GM19099 (cell line): ENCODE measurements around the gene ZMYND8.

ENCODE experiments used
- POLR2A ChIP-seq: IDR thresholded peaks from 3 replicates; pipeline ENCODE4 v1.6.1; 2011; ENCODE audit warnings: low read depth; ENCODE audit not compliant: insufficient read length; ENCODE audit errors: extremely low read depth

The ZMYND8 gene

DNA sequence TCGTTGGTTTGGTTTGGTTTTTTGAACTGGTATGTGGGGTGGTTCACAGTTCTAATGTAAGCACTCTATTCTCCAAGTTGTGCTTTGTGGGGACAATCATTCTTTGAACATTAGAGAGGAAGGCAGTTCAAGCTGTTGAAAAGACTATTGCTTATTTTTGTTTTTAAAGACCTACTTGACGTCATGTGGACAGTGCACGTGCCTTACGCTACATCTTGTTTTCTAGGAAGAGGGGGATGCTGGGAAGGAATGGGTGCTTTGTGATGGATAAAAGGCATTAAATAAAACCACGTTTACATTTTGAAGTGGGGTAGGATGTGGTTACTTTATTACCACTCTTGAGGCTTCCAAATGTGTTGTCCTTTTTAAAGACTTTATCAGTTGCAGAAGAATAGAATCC, 168.0 kb downstream of the ZMYND8 start:
- no peak for TF ChIP-seq POLR2A

DNA sequence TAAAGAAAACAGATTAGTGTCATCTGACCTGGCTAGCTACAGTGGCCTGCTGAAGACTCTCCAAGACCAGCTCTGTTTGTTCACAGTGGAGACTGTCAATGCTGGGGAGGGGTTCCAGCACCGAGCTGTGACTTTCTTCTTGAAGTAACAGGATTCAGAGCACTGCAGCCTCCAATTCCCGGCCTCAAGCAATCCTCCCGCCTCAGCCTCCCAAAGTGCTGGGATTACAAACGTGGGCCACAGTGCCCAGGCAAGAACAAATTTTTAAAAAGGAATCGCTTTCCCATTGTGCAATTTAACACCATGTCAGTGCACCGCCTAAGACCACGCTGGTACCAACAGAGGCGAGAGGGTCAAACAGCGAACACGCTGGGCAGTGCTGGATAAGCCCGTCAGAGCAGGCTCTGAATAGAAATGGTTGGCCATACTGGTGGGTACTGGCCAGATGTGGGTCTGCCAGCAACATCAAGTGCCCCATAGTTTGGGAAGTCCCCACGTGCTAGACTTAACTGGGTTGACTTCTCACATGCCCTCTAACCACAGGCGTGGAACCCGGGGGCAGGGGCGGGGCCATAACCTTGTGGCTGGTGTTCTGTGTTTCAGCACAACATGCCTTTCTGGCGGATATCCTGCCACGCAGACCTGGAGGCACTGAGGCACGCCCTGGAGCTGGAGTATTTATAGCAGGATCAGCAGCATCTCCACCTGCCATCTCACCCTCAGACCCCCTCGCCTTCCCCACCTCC, 168.9 kb downstream of the ZMYND8 start:
- no peak for TF ChIP-seq POLR2A

DNA sequence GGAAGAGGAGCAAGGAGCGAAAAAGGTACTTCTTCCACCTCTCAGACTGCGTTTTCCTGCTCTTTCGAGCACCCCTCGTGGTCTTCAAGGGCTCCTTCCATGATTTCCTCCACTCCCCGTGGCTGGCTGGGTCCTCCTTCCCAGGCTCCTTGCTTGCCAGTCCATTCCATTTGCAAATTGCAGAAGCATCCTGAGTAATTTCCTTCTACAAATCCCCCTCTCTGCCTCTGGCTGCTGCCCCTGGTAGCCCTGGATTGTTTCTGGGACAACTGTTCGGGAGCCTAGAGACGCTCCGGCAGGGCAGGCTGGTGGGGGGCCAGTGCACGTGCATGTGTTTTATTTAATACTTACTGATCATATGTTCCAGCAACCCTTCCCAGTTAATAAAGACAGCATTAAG, 173.1 kb downstream of the ZMYND8 start:
- no peak for TF ChIP-seq POLR2A

DNA sequence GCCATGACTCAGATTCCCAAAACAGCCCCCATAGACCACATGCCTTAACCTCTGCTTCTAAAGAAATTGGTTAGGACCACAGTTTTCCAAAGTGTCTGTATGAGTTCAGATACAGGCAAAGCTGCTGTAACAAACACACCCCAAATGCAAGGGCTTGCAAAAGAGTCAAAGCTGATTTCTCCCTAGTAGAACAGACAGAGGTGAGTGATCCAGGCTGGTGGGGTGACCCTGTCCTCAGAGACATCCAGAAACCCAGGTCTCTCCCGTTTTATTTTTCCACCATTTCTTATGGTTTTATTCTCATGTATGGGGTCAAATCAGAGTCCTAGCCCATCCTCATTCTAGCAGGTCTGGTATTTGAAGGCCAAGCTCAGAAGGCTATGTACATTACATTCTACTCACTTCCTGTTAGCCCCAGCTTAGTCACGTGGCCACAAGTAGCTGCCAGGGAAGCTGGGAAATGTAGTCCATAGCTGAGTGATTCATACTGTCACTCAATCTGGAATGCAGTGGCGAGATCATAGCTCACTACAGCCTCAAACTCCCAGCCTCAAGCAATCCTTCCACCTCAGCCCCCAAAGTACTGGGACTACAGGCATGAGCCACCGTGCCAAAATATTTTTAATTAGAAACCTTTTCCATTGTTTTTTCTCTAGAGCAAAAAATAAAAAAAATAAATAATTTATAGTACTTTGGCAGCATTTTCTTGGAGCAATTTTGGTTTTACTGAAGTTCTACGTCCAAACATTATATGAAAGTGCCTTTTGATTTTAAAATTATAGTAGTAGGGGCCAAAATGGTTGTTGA, 175.2 kb downstream of the ZMYND8 start:
- no peak for TF ChIP-seq POLR2A

DNA sequence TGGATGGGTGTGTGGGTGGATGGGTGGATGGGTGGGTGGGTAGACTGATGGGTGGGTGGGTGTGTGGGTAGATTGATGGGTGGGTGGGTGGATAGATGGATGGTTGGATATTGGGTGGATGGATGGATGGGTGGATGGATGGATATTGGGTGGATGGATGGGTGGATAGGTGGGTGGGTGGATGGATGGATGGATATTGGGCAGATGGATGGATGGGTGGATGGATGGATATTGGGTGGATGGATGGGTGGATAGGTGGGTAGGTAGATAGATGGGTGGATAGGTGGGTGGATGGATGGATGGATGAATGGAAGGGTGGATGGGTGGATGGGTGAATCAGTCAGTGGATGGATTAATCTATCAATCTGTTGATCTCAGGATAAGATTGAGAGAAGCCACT, 177.2 kb downstream of the ZMYND8 start:
- no peak for TF ChIP-seq POLR2A

DNA sequence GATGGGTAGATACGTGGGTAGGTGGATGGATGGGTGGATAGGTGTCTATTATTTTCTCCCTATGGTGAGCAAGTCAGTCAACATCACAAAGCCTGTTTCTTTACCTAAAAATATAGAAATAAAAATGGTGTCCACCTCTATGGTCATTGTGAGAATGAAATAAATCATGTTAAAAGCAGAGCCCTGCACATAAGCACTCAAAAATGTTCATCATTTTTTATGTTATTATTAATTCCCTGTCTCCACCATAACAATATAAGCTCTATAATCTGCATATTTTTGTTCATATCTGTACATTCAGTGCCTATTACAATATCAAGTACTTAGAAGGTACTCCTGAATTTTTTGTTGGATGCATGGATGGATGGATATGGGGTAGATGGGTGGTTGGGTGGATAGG, 177.6 kb downstream of the ZMYND8 start:
- TF ChIP-seq POLR2A, result no peak

DNA sequence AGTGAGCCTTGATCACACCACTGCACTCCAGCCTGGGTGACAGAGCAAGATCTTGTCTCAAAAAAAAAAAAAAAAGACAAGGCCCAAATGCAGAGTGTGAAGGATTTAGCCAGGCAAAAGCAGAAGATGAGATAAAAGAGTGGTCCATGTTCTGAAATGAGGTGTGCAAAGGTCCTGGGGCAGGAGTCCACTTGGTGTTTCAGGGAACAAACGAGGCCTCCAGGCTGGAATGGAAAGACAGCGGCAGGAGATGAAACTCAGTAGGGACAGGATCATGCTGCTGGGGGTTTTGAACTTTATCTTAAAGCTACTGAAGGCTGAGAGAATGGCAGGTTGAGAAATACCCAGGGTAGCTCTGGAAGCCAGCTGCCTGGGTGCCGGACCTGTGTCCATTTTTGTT, 178.2 kb downstream of the ZMYND8 start:
- TF ChIP-seq POLR2A, result no peak

DNA sequence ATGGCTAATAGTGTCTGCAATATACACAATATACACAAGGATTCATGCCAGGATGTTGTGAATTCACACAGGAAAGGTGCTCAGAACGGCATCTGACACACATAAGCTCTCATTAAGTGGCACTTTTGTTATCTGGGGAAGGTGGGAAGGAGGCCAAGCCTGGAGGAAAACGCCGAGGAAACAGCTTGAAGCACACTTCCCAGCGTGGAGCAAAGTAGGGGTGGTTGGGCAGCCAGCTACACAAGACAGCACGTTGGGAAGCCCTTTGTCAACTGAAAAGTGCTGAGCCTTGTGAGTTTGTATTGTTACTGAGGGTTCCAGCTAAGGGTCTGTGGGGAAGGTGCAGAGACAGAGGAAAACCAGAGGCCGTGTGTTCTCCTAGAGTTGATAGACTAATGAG, 181.0 kb downstream of the ZMYND8 start:
- no peak for TF ChIP-seq POLR2A

DNA sequence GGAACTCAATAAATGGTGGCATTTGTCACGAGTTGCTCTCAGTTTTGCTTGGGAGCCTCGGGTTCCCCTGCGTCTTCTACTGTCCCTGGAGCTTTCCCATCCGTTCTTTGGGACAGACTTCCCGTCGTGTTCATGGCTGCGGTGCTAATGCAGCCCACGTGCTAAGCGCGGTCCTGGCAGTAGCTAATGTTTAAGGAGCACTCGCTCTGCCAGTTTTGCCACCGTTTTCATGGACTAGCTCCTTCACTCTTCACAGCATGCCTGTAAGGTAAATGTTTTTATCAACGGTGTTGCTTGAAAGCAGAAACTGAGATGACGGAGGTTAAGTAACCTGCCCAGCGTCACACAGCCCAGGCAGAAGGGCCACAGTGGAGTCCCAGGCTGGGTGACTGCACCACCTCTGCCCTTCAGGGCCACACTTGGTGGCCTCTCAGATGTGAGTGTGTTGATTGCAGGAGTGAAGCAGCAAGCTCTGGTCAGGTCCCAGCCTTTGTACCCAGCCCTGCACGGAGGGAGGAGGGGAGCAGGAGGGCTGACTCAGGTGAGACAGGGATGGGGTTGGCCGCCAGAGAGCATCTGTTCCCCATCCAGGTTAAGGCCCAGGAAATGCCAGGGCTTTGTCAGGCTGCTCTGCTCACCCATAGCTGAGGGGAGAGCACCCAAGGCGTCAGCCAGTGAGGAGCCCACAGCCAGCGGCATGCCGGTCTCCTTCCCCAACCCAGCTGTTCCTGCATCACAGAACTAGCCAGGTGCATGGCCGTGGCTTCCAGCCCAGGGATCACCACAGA, 181.8 kb downstream of the ZMYND8 start:
- no peak for TF ChIP-seq POLR2A

DNA sequence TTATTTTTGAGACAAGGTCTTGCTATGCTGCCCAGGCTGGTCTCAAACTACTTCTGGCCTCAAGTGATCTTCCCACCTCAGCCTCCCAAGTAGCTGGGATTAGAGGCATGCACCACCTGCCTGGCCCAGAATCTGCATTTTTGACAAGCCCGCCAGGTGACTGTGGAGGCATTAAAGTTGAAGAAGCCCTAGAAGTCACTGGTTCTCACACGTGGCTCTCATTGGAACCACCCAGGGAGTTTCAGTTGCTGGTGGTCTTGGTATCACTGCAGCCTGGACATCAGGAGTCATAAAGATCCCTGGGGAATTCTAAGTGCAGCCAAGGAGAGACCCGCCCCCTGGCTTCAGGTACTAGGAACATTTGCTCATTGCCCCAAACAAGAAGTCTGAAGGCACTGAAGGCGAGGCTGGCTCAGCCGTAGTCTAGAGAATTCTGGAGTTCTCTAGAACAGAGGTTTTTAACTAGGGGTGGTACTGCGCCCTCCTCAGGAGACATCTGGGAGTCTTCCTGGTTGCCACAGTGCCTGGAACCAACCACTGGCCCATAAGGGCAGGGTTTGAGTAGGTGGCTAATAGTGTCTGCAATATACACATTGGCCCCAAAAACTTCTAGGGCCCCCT, 182.8 kb downstream of the ZMYND8 start:
- no peak for TF ChIP-seq POLR2A

DNA sequence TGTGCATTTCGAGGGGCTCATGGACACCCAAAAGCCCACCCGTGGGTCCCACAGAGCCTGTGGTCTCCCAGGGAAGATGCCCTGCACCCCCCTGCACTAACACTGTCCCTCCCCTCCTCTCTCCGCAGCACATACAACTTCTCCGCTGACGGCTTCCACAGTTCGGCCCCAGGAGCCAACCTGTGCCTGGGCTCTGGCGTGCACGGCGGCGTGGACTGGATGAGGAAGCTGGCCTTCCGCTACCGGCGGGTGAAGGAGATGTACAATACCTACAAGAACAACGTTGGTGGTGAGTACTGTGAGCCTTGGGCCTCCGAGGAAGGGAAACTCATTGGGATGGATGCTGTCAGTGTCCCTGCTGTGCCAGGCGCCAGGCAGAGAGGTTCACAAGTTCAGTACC, 183.9 kb downstream of the ZMYND8 start:
- no peak for TF ChIP-seq POLR2A

DNA sequence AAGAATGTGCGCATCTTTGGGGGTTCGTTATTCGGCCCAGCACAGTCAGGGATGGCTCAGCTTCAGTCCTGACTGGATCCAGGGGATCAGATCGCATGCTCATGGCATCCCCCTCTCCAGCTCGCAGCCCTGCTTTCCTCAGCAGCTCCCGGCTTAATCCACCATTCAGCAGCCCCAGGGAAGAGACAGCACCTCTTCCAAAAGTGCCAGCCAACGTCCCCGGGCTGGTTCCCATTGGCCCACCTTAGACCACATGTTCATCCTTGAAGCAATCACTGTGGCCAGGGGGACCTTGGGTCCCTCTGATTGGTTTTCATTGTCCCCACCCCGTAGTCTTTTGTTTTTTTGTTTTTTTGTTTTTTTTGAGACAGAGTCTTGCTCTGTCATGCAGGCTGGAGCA, 188.7 kb downstream of the ZMYND8 start:
- no peak for TF ChIP-seq POLR2A

DNA sequence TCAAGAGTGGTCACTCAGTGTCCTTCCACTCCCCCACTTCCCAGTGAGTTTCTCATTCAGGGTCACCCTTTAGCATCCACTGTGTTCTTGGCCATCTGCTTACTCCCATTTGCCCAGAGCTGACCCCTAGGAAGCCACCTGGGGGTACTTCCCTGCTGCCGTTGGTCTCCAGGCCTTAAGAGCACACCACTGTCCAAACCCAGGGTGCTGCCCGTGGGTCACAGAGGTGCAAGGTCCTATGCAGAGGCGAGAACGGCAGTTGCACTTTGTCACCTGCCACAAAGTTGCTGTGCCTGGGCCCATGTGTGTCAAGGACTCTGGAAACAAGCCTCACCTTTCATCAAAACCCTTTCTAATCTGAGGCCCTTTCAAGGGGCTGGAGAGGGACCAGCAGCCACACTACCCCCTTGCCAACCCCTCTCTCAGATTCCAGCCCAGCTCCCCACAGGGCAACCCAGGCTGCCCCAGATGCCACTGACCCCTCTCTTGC, 191.1 kb downstream of the ZMYND8 start:
- TF ChIP-seq POLR2A, result no peak

DNA sequence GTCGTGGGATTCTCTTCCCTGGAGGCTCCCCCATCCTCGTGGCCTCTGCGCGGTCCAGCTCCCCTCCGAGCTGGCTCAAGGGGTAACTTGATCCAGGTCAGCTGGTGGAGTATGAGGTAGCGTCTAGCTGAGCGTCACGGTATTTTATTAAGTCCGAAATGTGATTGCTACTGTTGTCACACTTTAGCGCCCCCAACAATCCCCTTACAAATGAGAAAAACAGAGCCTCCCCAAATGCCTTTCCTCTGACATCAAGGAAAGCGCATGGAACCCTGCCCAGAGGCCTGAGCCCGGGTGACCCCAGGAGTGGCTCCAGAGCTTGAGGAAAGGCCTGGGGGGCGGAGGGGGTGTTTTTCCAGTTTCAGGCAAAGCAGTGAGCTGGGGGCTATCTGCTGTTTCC, 192.4 kb downstream of the ZMYND8 start:
- no peak for TF ChIP-seq POLR2A

DNA sequence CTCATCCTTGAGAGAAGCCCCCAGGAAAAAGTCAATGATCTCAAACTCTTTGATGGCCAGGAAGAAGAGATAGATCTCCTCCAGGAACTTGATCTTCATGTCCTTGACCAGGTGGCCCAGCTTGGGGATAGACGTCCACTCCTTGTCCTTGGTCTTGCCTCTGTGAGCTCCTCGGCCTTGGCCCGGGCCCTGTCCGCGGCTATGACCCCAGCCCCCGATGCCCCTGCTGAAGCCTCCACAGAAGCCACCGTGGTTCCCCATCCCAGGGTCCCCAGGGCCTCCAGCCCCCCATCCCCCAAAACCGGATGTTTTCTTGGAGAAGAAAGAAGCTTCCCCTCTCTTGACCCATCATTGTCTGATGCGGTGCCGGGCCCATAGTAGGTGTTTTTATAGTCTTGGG, 195.1 kb downstream of the ZMYND8 start:
- no peak for TF ChIP-seq POLR2A
